Measurements from ENCODE around the gene HADH. TPM values are rescaled to one million over a fixed set of nuclear protein-coding genes. Genes with fewer than 3 reads are reported as not detected.

Gene HADH
- total RNA-seq, 1 donor from 2014 or later, result 30.9 TPM

DNA sequence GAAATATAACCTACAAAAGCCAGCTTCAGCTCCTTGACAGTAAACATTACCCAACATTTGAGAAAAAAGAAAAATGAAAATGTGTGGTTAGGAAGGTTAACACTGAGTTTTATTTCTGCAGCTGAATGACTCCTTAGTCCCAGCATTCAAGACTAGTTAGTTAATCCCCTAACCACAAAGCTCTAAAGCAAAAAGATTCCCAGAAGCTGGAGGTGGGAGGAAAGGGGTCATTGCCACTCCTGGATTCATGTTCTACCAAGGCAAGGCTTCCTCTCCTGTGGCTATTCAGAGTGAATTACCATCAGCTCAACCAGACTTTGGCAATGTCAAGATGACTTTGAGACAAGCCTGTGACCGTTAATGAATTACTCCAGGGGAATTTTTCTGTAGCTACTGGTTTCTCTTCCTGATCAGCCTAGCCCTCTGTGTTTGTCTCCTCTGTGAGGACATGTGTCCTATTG lies 63.6 kb downstream of the HADH start:
- H3K9me3 ChIP-seq, result no peaks in the 10 kb centered on the region
- no peaks in the 10 kb centered on the region for H3K4me1 ChIP-seq
- H3K36me3 ChIP-seq, result no peaks in the 10 kb centered on the region
- no peak overlapping the region for H3K4me3 ChIP-seq
- DNase-seq (ENCODE audit: extremely low spot score in 2 of 2), result no peak
- H3K27ac ChIP-seq, result no peak overlapping the region
- H3K27me3 ChIP-seq, result no peaks in the 10 kb centered on the region
- intact Hi-C loops (cut with DNase I), result no loop called here
- TF ChIP-seq POLR2A (IDR thresholded peaks at IDR 0.05) (no peak), POLR2AphosphoS5 (IDR thresholded peaks at IDR 0.05; ENCODE audit: insufficient read depth in 1 of 2, low read depth in 1 of 2) (no peak)
- TF ChIP-seq, protein P1, sequence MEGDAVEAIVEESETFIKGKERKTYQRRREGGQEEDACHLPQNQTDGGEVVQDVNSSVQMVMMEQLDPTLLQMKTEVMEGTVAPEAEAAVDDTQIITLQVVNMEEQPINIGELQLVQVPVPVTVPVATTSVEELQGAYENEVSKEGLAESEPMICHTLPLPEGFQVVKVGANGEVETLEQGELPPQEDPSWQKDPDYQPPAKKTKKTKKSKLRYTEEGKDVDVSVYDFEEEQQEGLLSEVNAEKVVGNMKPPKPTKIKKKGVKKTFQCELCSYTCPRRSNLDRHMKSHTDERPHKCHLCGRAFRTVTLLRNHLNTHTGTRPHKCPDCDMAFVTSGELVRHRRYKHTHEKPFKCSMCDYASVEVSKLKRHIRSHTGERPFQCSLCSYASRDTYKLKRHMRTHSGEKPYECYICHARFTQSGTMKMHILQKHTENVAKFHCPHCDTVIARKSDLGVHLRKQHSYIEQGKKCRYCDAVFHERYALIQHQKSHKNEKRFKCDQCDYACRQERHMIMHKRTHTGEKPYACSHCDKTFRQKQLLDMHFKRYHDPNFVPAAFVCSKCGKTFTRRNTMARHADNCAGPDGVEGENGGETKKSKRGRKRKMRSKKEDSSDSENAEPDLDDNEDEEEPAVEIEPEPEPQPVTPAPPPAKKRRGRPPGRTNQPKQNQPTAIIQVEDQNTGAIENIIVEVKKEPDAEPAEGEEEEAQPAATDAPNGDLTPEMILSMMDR (IDR thresholded peaks at IDR 0.05), result no peak

DNA sequence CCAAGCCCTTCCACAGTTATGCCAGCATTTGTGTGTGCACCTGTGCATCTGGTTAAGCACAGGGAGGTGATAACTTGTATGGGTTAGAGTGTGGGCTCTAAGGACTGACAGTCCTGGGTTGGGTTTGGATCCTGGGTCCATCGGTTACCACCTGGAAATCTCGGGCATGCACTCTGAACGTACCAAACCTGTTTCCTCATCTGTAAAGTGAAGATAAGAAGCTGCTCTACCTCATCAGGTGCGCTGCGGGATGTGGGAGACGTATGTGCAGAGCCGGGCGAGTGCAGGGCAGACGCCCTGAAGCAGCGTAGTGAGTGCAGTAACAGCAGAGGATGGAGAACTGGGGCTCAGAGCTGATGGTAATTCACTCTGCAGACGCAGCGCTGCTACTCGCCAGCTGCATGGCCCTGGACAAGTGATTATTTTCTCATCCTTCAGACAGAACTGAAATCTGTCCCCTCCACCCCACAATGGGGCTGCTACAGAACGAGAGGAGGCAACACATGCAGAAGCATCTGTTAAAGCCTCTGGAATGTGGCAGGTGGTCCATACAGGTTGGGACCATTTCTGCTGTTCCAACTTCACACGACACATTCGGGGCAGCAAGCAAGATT lies 64.4 kb downstream of the HADH start:
- Histone ChIP-seq H3K36me3 (no peaks in the 10 kb centered on the region), H3K27me3 (no peaks in the 10 kb centered on the region), H3K4me3 (no peak overlapping the region), H3K9me3 (no peaks in the 10 kb centered on the region), H3K27ac (no peak overlapping the region), H3K4me1 (no peaks in the 10 kb centered on the region)
- intact Hi-C loops (cut with DNase I), result no loop called here
- TF ChIP-seq, protein P1 (IDR thresholded peaks at IDR 0.05), result no peak
- TF ChIP-seq POLR2AphosphoS5 (IDR thresholded peaks at IDR 0.05; ENCODE audit: insufficient read depth in 1 of 2, low read depth in 1 of 2), result no peak
- DNase-seq (ENCODE audit: extremely low spot score in 2 of 2), result no peak

DNA sequence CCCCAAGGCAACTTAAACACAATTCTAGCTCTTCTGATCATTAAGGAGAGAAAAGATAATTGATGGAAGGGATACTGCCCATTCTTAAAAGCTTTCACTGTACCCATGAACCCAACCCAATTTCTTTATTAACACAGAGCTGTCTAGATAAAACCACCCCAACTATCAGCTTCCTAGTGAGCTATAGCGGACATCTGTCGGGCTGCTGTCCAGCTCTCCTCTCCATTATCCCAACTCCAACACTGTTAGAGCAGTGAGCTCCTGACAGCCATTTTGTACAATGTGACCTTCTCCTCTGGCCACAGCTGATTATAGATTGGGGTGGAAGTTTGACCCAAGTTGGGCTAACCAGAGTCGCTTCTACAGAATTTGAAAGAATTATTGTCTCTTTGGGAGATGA lies 66.1 kb downstream of the HADH start:
- Histone ChIP-seq H3K36me3 (no peaks in the 10 kb centered on the region), H3K4me3 (no peak overlapping the region), H3K4me1 (no peaks in the 10 kb centered on the region), H3K9me3 (no peaks in the 10 kb centered on the region), H3K27ac (no peak overlapping the region), H3K27me3 (no peaks in the 10 kb centered on the region)
- TF ChIP-seq, protein P1 (IDR thresholded peaks at IDR 0.05), result no peak
- intact Hi-C loops (cut with DNase I), result no loop called here
- DNase-seq (ENCODE audit: extremely low spot score in 2 of 2), result no peak

DNA sequence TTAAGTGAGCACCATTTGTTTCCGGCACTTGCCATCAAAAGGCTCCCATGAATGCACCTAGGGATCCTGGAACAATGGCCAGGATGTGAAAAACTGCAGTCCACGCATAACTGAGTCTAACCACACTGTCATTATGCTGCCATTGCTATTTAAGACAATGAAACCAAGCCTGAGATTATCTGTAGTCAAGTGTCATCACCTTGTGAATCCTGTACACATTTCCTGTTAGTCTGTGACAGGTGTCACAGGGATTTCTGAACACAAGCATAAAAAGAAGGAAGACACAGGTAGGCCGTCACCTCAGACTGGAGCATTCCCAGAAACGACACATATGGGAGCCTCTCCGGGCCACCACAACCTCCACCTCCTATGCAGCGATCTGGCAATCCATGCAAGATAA lies 66.7 kb downstream of the HADH start:
- no peak overlapping the region for H3K4me3 ChIP-seq
- H3K9me3 ChIP-seq, result no peaks in the 10 kb centered on the region
- intact Hi-C loops (cut with DNase I), result no loop called here
- no peak for DNase-seq (ENCODE audit: extremely low spot score in 2 of 2)
- no peaks in the 10 kb centered on the region for H3K36me3 ChIP-seq
- no peak overlapping the region for H3K27ac ChIP-seq
- no peaks in the 10 kb centered on the region for H3K27me3 ChIP-seq
- H3K4me1 ChIP-seq, result no peaks in the 10 kb centered on the region
- TF ChIP-seq POLR2AphosphoS5 (IDR thresholded peaks at IDR 0.05; ENCODE audit: insufficient read depth in 1 of 2, low read depth in 1 of 2), result no peak
- TF ChIP-seq POLR2A (IDR thresholded peaks at IDR 0.05), result no peak
- TF ChIP-seq, protein P1 (IDR thresholded peaks at IDR 0.05), result no peak

DNA sequence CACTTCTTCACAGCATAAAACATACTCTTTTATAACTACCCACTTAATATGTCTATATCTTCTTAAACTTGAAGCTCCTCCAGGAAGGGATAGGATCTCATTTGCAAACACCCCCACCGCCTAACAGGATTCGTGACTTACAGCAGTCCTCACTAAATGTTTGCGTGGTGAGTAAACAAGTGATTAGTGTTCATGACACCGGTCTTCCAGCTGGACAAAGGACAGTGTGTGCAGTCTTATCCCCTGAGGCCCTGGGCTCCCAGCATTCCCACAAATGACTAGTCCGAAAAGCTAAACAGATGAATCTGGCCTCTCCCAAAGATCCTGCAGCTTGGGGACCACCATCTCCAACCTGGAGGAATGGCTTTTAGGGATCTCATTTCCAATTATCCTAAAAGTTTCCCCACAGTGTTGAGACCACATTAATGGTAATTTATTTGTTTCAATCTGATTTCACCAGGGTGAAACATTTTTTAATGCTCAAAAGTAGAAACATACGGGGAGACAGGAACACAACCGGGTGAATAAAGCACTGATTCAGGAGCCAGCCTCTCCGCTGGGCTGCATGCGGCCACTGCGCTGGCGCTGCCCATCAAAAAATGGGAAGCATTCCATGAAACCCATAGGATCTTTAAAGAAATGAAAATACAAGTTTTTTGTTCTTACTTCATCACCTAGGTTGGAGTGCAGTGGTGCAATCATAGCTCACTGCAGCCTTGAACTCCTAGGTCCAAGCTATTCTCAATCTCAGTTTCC lies 69.2 kb downstream of the HADH start:
- intact Hi-C loops (cut with DNase I), result no loop called here
- H3K36me3 ChIP-seq, result no peaks in the 10 kb centered on the region
- no peaks in the 10 kb centered on the region for H3K9me3 ChIP-seq
- no peaks in the 10 kb centered on the region for H3K4me1 ChIP-seq
- TF ChIP-seq POLR2A (IDR thresholded peaks at IDR 0.05) (no peak), POLR2AphosphoS5 (IDR thresholded peaks at IDR 0.05; ENCODE audit: insufficient read depth in 1 of 2, low read depth in 1 of 2) (no peak)
- TF ChIP-seq, protein P1 (IDR thresholded peaks at IDR 0.05), result no peak
- no peak overlapping the region for H3K27ac ChIP-seq
- no peak overlapping the region for H3K4me3 ChIP-seq
- no peak for DNase-seq (ENCODE audit: extremely low spot score in 2 of 2)
- H3K27me3 ChIP-seq, result no peaks in the 10 kb centered on the region

Data from vagina (tissue), 2 donors.